ENCODE data around the gene LIPG. TPM values are rescaled to one million over a fixed set of nuclear protein-coding genes. Genes with fewer than 3 reads are reported as not detected.

The LIPG gene
- total RNA-seq, 4 donors from 2014 or later = 0.06 to 11.9 (median 1.3) TPM; not detected in 1

GRCh38 chr18:49632588-49632987 is 70.7 kb downstream of the LIPG start:
- DNase-seq (ENCODE audit: extremely low spot score) = no peak
- TF ChIP-seq POLR2A (IDR thresholded peaks at IDR 0.05; ENCODE audit: low read depth) = no peak
- TF ChIP-seq CTCF (IDR thresholded peaks at IDR 0.05) = no peak
- no peak for TF ChIP-seq POLR2AphosphoS5 (IDR thresholded peaks at IDR 0.05)
- no peak for TF ChIP-seq EP300 (IDR thresholded peaks at IDR 0.05)
- intact Hi-C loops (cut with DNase I) = no loop called here
- Histone ChIP-seq H3K4me1 (peaks cover 0 to 6% (median 6%) of the 10 kb centered on the region in 4 donors), H3K4me3 (no peak overlapping the region), H3K27ac (replicated peaks in 1 of 4) (no peak overlapping the region), H3K27me3 (no peaks in the 10 kb centered on the region), H3K36me3 (no peaks in the 10 kb centered on the region), H3K9me3 (no peaks in the 10 kb centered on the region)
- WGBS = 64% methylated on average over 10 of the region's 10 CpGs

GRCh38 chr18:49638209-49638785 is 76.4 kb downstream of the LIPG start:
- Histone ChIP-seq H3K27ac (replicated peaks in 1 of 4) (no peak overlapping the region), H3K4me1 (no peaks in the 10 kb centered on the region), H3K4me3 (no peak overlapping the region), H3K36me3 (no peaks in the 10 kb centered on the region), H3K27me3 (no peaks in the 10 kb centered on the region), H3K9me3 (no peaks in the 10 kb centered on the region)
- TF ChIP-seq CTCF (IDR thresholded peaks at IDR 0.05) = no peak
- TF ChIP-seq POLR2AphosphoS5 (IDR thresholded peaks at IDR 0.05) = no peak
- intact Hi-C loops (cut with DNase I) = no loop called here
- WGBS = 73% methylated on average over 4 of the region's 4 CpGs
- DNase-seq (ENCODE audit: extremely low spot score) = no peak

- TF ChIP-seq EP300 (IDR thresholded peaks at IDR 0.05) (no peak), POLR2AphosphoS5 (IDR thresholded peaks at IDR 0.05) (no peak), POLR2A (IDR thresholded peaks at IDR 0.05; ENCODE audit: low read depth) (no peak), CTCF (IDR thresholded peaks at IDR 0.05) (no peak)
- no peak for DNase-seq (ENCODE audit: extremely low spot score)
- Histone ChIP-seq H3K4me3 (no peak overlapping the region), H3K36me3 (no peaks in the 10 kb centered on the region), H3K27me3 (no peaks in the 10 kb centered on the region), H3K4me1 (no peaks in the 10 kb centered on the region), H3K27ac (replicated peaks in 1 of 4) (no peak overlapping the region), H3K9me3 (no peaks in the 10 kb centered on the region)
- 98% methylated on average over 5 of the region's 8 CpGs for WGBS
- intact Hi-C loops (cut with DNase I) = no loop called here
Observed at GRCh38 chr18:49638891-49639557, 77.2 kb downstream of the LIPG start.

- no peaks in the 10 kb centered on the region for H3K27me3 ChIP-seq
- H3K9me3 ChIP-seq = no peaks in the 10 kb centered on the region
- no peak overlapping the region for H3K4me3 ChIP-seq
- H3K4me1 ChIP-seq = no peaks in the 10 kb centered on the region
- 84% methylated on average over 13 of the region's 13 CpGs for WGBS
- H3K36me3 ChIP-seq = no peaks in the 10 kb centered on the region
- TF ChIP-seq POLR2AphosphoS5 (IDR thresholded peaks at IDR 0.05) = no peak
- TF ChIP-seq CTCF (IDR thresholded peaks at IDR 0.05) = no peak
- TF ChIP-seq EP300 (IDR thresholded peaks at IDR 0.05) = no peak
- TF ChIP-seq POLR2A (IDR thresholded peaks at IDR 0.05; ENCODE audit: low read depth) = no peak
- H3K27ac ChIP-seq (replicated peaks in 1 of 4) = no peak overlapping the region
- no peak for DNase-seq (ENCODE audit: extremely low spot score)
- intact Hi-C loops (cut with DNase I) = no loop called here
Observed at GRCh38 chr18:49639643-49640391, 78.0 kb downstream of the LIPG start.

Measured in esophagus muscularis mucosa (tissue), 4 donors.